Iris pigment epithelial cell (primary cell): ENCODE results near the gene CNTN1.

Experiments
- DNase-seq: peaks from one replicate; pipeline ENCODE4 v3.0.0-alpha.2; 2011; ENCODE audit warnings: low read depth

CNTN1 gene

DNA sequence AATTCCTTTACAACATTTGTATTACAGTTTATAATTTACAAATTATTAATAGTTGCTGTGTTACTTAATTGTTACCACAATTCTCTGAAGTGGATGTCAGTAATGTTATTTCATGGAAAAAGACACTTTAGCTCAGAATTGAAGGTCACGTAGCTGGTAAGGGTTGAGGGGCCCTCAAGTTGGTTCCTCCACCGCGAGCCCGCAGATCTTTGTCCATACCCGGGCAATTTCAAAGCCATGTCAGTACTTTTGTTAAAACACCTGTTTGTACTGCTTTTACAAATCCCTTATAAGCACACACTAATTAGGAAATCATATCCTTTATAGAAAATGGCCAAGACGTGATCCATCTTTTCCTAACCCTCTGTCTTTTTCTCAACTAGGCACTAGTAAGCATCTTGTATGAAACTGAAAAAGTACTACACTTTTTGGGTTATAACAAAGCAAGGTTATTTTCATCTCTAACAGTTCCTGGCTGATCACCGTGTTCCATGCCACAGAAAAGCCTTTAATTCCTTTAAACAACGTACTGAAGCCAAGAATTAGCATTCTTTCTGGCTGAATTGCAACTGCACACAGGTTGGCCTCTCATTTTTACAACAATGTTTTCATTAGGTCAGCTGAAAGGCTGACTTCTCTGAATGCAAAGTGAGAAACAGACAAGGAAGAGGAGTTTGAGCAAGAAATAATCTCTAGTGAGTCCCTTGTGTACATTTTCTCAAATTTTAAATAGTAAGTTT, 76.1 kb downstream of the CNTN1 start:
- DNase-seq = no peak

- DNase-seq = no peak
Observed at GRCh38 chr12:40769846-40770245, 77.6 kb downstream of the CNTN1 start.

GRCh38 chr12:40770781-40771180, 78.5 kb downstream of the CNTN1 start:
- no peak for DNase-seq

- DNase-seq = peak; percentile 5
Observed at GRCh38 chr12:40775661-40776060, 83.4 kb downstream of the CNTN1 start.

DNA sequence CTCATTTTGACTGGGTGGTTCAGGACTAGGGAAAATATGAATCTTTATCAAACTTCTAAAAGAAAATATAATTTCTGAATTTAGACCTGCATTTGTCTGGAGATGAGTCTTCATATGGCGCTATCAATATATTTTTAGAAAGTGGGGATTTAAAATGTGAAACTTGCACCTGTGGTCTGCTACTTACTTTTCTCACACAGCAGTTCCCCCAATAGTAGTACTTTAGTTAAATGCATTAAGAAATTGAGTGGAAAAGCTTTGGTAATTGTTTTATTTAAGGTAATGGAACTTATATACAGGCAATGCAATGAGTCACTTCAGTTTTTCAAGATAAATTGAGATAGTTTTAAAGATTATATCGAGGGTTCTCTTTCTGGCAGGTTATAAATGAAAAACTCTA, 91.9 kb downstream of the CNTN1 start:
- DNase-seq = no peak

- DNase-seq = no peak
Observed at GRCh38 chr12:40788276-40788675, 96.0 kb downstream of the CNTN1 start.

- no peak for DNase-seq
Observed at GRCh38 chr12:40792792-40793386, 100.7 kb downstream of the CNTN1 start.

DNA sequence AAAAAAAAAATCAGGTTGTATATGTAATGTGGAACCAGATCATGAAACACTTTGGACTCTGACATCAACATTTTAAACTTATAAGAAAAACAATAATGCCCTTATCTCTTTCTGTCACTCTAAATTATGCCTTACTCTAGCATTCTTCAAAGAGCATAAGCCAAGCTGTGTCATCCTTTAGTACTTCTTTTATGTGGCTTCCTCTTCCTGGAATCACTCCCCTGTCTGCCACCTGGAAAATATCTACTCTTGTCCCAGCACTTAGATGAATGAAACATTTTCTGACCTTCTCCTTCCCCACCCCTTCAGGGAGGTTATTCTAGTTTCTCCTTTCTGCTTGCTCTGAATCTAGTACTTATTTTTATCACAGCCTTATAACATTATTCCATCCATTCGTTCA, 101.2 kb downstream of the CNTN1 start:
- DNase-seq = no peak

- DNase-seq = no peak
Observed at GRCh38 chr12:40794087-40794486, 101.8 kb downstream of the CNTN1 start.

DNA sequence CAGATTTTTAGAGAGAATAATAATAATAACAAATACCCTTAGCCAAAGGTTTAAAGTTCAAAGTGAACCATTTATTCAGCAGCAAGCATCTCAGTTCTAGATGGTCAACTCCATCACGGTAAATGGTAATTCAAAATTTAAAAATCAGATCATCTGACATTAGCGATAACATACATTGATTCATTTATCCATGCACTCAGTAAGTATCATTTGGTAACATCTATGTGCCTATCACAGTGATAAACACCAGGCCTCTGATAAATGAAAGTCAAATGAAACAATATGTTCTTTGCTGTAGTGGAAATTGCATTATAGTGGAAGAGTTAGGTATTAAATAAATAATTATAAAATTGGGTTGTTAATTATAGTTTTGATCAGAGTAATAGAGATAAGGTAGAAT, 108.8 kb downstream of the CNTN1 start:
- DNase-seq = no peak

DNA sequence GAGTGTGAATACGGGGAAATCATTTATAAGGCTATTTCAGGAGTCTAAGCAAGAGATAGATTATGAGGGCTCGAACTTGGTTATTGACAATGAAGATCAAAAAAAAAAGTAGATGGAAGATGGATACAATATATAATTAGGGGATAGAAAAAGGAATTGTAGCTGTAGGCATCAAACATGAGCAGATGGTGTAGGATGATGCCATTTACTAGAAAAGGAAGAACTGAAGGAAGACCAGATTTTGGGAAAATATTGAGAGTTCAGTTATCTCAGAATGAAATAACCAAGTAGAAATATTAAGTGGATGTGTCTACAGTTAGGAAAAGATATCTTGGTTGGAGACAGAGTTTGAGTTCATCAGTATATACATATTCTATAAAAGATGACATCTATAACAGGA, 109.6 kb downstream of the CNTN1 start:
- DNase-seq = no peak

GRCh38 chr12:40802656-40803055, 110.4 kb downstream of the CNTN1 start:
- no peak for DNase-seq

DNA sequence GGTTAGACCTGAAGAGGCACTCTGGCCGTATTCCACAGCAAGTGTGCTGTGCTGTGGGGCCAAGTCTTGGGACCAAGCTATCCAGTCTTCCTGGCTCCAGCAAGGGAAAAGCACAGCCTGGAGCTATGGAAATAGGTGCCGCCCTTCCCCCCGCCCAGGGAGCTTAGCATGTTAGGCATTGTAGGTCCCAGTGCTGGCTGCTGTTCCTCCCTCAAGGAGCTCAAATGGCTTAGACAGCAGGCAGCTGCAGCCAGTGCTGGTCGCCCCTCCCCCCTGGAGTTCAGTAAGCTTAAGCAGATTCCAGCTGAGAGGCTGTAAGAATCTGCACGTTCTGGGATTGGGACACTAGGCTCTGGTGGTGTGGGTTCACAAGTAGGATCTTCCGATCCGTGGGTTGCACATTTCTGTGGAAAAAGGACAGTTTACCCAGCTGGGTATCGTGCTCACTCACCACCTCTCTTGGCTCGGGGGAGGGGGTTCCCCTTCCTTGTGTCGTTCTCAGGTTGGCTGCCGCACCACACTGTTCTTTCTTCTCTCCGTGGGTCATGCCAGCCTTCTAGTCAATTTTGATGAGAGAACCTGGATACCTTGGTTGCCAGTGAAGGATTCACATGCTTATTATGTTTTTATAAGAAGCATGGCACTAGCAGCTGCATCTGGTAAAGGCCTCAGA, 127.3 kb downstream of the CNTN1 start:
- no peak for DNase-seq

- DNase-seq = no peak
Observed at GRCh38 chr12:40820794-40821484, 128.7 kb downstream of the CNTN1 start.

GRCh38 chr12:40825156-40825555, 132.9 kb downstream of the CNTN1 start:
- peak; percentile 1 for DNase-seq

DNA sequence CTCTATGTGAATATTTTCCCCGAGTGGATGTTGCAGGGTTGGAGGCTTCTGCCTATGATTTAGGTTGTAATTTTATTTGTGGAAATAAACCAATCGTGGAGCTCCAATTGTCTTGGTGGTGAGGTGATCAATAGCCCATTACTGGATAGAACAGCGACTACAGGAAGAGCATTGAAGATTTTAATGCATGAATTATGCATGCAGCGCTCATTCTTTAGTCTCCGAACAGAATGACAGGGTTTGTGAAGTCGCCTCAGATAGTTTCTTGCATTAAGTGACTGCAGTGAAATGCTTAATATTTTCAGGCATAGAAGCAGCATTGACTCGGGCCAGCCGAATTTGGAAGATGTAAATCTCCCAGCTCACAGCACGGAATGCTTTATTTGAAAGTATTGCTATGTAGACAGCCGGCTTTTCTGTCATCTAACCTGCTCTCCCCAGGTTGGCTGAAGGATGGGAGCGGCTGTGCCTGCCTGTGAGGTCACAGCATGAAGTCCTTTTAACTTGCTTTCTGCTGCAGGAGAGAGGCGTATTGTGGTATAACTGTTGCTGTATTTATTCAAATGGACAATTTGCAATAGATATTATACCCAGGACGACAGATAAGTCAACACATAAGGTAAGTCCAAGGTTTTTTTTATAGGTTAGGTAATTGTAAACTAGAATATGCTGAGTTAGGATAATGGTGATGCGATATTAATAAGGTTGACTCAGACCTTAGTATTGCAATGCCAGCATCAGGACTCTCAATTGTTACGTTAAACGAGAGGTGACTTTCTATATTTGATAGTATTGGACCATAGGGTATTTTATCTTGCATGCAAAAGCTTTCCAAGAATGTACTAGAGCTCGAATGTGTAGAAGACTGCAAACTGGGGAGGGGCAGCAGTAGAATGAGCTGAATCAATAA, 135.7 kb downstream of the CNTN1 start:
- DNase-seq = no peak

GRCh38 chr12:40828593-40828990, 136.4 kb downstream of the CNTN1 start:
- DNase-seq = no peak

- peak; percentile 17 for DNase-seq
Observed at GRCh38 chr12:40829738-40830144, 137.5 kb downstream of the CNTN1 start.

GRCh38 chr12:40831916-40832315, 139.7 kb downstream of the CNTN1 start:
- DNase-seq = no peak

DNA sequence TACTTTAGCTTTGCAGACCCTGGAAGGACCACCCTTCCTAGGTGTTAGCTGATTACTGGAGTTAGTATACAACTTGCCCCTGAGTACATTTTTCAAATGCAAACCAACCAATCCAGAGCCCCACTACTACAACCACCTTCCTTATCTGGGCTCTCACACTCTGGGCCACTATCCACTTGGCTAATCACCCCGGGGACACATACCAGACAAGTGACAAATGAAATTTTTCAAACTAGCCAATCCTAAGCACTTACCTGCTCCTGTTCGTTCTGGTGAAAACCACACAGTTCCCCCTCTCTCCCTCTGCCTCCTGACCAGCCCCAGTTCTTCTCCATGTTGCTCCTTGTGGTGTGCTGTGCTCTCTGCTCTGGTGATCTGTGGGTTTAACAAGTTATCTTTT, 140.4 kb downstream of the CNTN1 start:
- DNase-seq = no peak

DNA sequence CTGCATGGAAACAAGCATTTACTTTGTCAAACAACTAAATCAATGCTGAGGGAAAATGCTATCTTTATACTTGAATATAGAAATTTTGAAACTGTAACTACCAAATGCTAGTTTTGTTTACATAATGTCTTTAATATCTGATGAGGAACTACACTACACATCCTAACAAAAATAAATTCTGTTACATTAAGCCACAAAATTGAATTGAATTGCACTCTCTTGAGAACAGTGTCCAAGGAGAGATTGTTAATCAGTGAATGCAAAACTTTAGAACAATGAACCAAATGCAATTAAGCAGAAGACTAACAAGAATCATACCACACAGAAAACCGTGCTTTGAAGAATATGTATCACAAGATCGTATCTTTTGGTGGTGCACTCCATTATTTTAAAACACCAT, 141.6 kb downstream of the CNTN1 start:
- DNase-seq = no peak

DNA sequence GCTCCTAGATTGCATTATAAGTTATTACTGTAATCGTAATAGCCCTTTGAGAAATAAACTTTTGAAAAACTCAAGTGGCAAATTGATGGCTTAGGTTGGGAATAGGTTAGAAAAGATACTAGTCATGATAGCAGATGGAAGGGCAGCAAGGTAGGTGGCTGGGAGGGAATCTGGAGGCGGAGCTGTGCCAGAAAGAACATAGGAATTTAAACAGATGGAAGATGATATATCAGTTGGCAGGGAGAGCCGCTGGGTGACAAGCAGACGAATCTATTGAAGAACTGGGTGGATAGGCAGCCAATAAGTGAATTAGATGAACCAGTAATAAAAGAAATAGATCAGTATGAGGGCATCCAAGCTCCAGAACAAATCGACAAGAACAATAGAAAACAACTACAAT, 142.1 kb downstream of the CNTN1 start:
- DNase-seq = no peak
